ENCODE results near the gene FMNL2.

The FMNL2 gene

GRCh38 chr2:152578573-152578972 lies 243.6 kb downstream of the FMNL2 start:
- TF ChIP-seq CTCF (IDR thresholded peaks at IDR 0.05; ENCODE audit: control insufficient read depth, extremely low read depth, insufficient read depth), result no peak
- no peak overlapping the region for H3K4me3 ChIP-seq (ENCODE audit: low read depth, low read length)
- no peak for DNase-seq (ENCODE audit: low read depth)

GRCh38 chr2:152580714-152581113 lies 245.7 kb downstream of the FMNL2 start:
- no peak overlapping the region for H3K4me3 ChIP-seq (ENCODE audit: low read depth, low read length)
- TF ChIP-seq CTCF (IDR thresholded peaks at IDR 0.05; ENCODE audit: control insufficient read depth, extremely low read depth, insufficient read depth), result no peak
- DNase-seq (ENCODE audit: low read depth), result no peak

GRCh38 chr2:152581360-152581759 lies 246.4 kb downstream of the FMNL2 start:
- TF ChIP-seq CTCF (IDR thresholded peaks at IDR 0.05; ENCODE audit: control insufficient read depth, extremely low read depth, insufficient read depth), result no peak
- no peak overlapping the region for H3K4me3 ChIP-seq (ENCODE audit: low read depth, low read length)
- DNase-seq (ENCODE audit: low read depth), result no peak

DNA sequence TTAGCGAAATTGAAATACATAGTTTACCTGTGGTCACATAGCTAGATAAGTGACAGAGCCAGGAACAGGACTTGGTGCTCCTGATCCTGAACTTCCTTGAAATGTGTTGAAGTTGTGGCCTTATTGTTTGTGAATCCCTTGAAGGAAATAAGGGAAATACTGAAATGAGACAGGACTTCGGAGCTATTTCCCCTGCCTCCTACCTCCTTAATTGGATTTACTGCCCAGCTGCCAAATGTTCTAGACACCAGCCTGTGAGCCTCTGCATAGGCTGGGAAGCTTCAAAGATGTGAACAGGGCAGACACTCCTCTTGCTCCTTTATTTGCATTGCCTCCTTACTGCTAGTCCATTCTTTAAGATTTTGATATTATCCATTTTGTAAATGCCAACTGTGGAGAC lies 247.1 kb downstream of the FMNL2 start:
- DNase-seq (ENCODE audit: low read depth), result no peak
- TF ChIP-seq CTCF (IDR thresholded peaks at IDR 0.05; ENCODE audit: control insufficient read depth, extremely low read depth, insufficient read depth), result no peak
- no peak overlapping the region for H3K4me3 ChIP-seq (ENCODE audit: low read depth, low read length)

DNA sequence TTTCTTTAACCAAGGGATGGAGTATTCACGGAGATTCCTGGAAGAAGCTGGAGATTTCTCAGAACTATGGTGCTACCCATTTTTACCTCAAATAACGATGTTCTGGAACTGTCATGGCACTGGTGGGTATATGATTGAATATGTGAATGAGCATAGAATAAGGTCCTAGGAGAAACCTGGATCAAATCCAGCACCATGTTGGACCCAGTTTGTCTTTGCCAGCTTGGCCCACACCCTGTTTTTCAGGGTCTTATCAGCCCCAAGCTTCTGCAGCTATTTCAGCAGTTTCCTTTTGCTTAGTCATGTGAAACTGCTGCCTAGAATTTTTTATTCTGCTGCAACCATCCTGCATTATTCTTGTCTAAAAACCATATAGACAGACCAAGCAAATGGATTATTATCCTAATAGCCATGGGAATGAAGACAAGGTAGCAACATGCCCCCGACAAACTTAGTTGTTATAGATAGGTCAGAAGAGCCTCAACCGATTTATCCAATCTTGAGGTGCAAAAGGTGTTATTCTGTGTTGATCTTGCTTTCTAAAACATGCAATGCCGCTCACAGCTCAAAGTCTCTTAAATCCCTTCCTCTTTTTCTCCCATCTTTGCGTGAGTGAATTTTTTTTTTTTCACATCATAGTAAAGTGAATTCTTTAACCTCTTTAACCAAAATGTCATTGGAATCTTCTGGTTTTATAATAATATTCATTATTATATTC lies 248.7 kb downstream of the FMNL2 start:
- no peak for TF ChIP-seq CTCF (IDR thresholded peaks at IDR 0.05; ENCODE audit: control insufficient read depth, extremely low read depth, insufficient read depth)
- DNase-seq (ENCODE audit: low read depth), result no peak
- H3K4me3 ChIP-seq (ENCODE audit: low read depth, low read length), result no peak overlapping the region

GRCh38 chr2:152584301-152584700 lies 249.3 kb downstream of the FMNL2 start:
- TF ChIP-seq CTCF (IDR thresholded peaks at IDR 0.05; ENCODE audit: control insufficient read depth, extremely low read depth, insufficient read depth), result no peak
- no peak overlapping the region for H3K4me3 ChIP-seq (ENCODE audit: low read depth, low read length)
- no peak for DNase-seq (ENCODE audit: low read depth)

Data from LNCaP clone FGC (cell line).